H9 (cell line): Measurements from ENCODE around the gene VPS16. TPM values are rescaled to one million over a fixed set of nuclear protein-coding genes. Genes with fewer than 3 reads are reported as not detected.

Source experiments
- DNase-seq: peaks from one replicate; pipeline ENCODE4 v3.0.0-alpha.2; 2017
- H2AFZ ChIP-seq: one replicate; pipeline ENCODE4 v1.6.1; 2013; ENCODE audit warnings: mild to moderate bottlenecking, low read length, control low read depth, moderate library complexity
- H2AK5ac ChIP-seq: 2 replicates; pipeline ENCODE4 v1.6.1; 2013; ENCODE audit warnings: low read length, control low read depth, mixed read lengths; ENCODE audit not compliant: insufficient read length
- H2BK120ac ChIP-seq: one replicate; pipeline ENCODE4 v1.6.1; 2013; ENCODE audit warnings: low read depth, mild to moderate bottlenecking, low read length, control low read depth, inconsistent platforms; ENCODE audit not compliant: poor library complexity, severe bottlenecking
- H2BK12ac ChIP-seq: 2 replicates; pipeline ENCODE4 v1.6.1; 2013; ENCODE audit warnings: low read length, control low read depth, mixed read lengths, low read depth; ENCODE audit not compliant: insufficient read length
- H2BK15ac ChIP-seq: 2 replicates; pipeline ENCODE4 v1.6.1; 2013; ENCODE audit warnings: low read depth, low read length, control low read depth
- H2BK20ac ChIP-seq: one replicate; pipeline ENCODE4 v1.6.1; 2013; ENCODE audit warnings: low read depth, mild to moderate bottlenecking, low read length, control low read depth, inconsistent platforms; ENCODE audit not compliant: poor library complexity, severe bottlenecking
- H2BK5ac ChIP-seq: 2 replicates; pipeline ENCODE4 v1.6.1; 2013; ENCODE audit warnings: low read length, control low read depth, mixed read lengths; ENCODE audit not compliant: insufficient read length
- H3K14ac ChIP-seq: 2 replicates; pipeline ENCODE4 v1.6.1; 2013; ENCODE audit warnings: low read length, control low read depth; ENCODE audit not compliant: insufficient read depth
- H3K18ac ChIP-seq: 2 replicates; pipeline ENCODE4 v1.6.1; 2013; ENCODE audit warnings: low read depth, mild to moderate bottlenecking, mixed read lengths, low read length, control low read depth; ENCODE audit not compliant: insufficient read length
- H3K23ac ChIP-seq: 2 replicates; pipeline ENCODE4 v1.6.1; 2013; ENCODE audit warnings: low read length, control low read depth, mixed read lengths, low read depth; ENCODE audit not compliant: insufficient read length
- H3K23me2 ChIP-seq: 2 replicates; pipeline ENCODE4 v1.6.1; 2013; ENCODE audit warnings: low read depth, mild to moderate bottlenecking, mixed read lengths, low read length, control low read depth; ENCODE audit not compliant: insufficient read length, poor library complexity, severe bottlenecking
- H3K27ac ChIP-seq: 2 replicates; pipeline ENCODE4 v1.5.1; 2013; ENCODE audit warnings: low read length, control low read depth, mixed read lengths, low read depth; ENCODE audit not compliant: insufficient read length
- H3K27me3 ChIP-seq: 2 replicates; pipeline ENCODE4 v1.6.1; 2013; ENCODE audit warnings: low read length, control low read depth, inconsistent platforms; ENCODE audit not compliant: insufficient read depth
- H3K4ac ChIP-seq: 2 replicates; pipeline ENCODE4 v1.6.1; 2013; ENCODE audit warnings: low read depth, mild to moderate bottlenecking, control low read depth, inconsistent platforms, low read length, moderate library complexity
- H3K4me1 ChIP-seq: 2 replicates; pipeline ENCODE4 v1.6.1; 2013; ENCODE audit warnings: low read length, control low read depth, inconsistent platforms; ENCODE audit not compliant: insufficient read depth
- H3K4me2 ChIP-seq: 2 replicates; pipeline ENCODE4 v1.6.1; 2013; ENCODE audit warnings: low read length, control low read depth, mixed read lengths; ENCODE audit not compliant: insufficient read length, insufficient read depth
- H3K56ac ChIP-seq: 2 replicates; pipeline ENCODE4 v1.6.1; 2013; ENCODE audit warnings: low read depth, mild to moderate bottlenecking, mixed read lengths, low read length, control low read depth; ENCODE audit not compliant: insufficient read length
- H3K79me1 ChIP-seq: 2 replicates; pipeline ENCODE4 v1.6.1; 2013; ENCODE audit warnings: low read depth, mild to moderate bottlenecking, moderate library complexity, low read length, control low read depth, inconsistent platforms; ENCODE audit not compliant: insufficient read depth, poor library complexity, severe bottlenecking
- H3K79me2 ChIP-seq: 2 replicates; pipeline ENCODE4 v1.6.1; 2013; ENCODE audit warnings: low read length, control low read depth, inconsistent platforms; ENCODE audit not compliant: insufficient read depth
- H3K9ac ChIP-seq: 2 replicates; pipeline ENCODE4 v1.6.1; 2013; ENCODE audit warnings: low read length, control low read depth, mixed read lengths; ENCODE audit not compliant: insufficient read length; ENCODE audit errors: extremely low read depth
- H3K9me3 ChIP-seq: one replicate; pipeline ENCODE4 v1.6.1; 2013; ENCODE audit warnings: low read depth, low read length, inconsistent platforms; ENCODE audit not compliant: control insufficient read depth
- H3T11ph ChIP-seq: one replicate; pipeline ENCODE4 v1.6.1; 2013; ENCODE audit warnings: mild to moderate bottlenecking, low read length, control low read depth, inconsistent platforms
- H4K20me1 ChIP-seq: one replicate; pipeline ENCODE4 v1.6.1; 2013; ENCODE audit not compliant: control insufficient read depth, insufficient read length, insufficient read depth
- H4K5ac ChIP-seq: 2 replicates; pipeline ENCODE4 v1.6.1; 2013; ENCODE audit warnings: low read depth, mild to moderate bottlenecking, mixed read lengths, low read length, control low read depth; ENCODE audit not compliant: insufficient read length
- H4K8ac ChIP-seq: replicated peaks from 2 replicates; pipeline ENCODE4 v1.6.1; 2013; ENCODE audit warnings: low read length, control low read depth, mixed read lengths, low read depth; ENCODE audit not compliant: insufficient read length
- H4K91ac ChIP-seq: 2 replicates; pipeline ENCODE4 v1.6.1; 2013; ENCODE audit warnings: low read depth, mild to moderate bottlenecking, moderate library complexity, mixed read lengths, low read length, control low read depth; ENCODE audit not compliant: insufficient read length
- H3K27ac Mint-ChIP-seq, 3 experiments: 2 replicates in 2 of 3; 3 replicates in 1 of 3; pipeline ENCODE4 v1.8.0; 2020 to 2021; ENCODE audit warnings: mixed read lengths in 3 of 3, mild to moderate bottlenecking in 1 of 3, moderate library complexity in 1 of 3
- H3K27me3 Mint-ChIP-seq: 2 replicates; pipeline ENCODE4 v1.8.0; 2021; ENCODE audit warnings: low read depth, mild to moderate bottlenecking, moderate library complexity, mixed read lengths
- H3K36me3 Mint-ChIP-seq, 3 experiments: 2 replicates in 2 of 3; 3 replicates in 1 of 3; pipeline ENCODE4 v1.8.0; 2020 to 2021; ENCODE audit warnings: low read depth in 3 of 3, mixed read lengths in 3 of 3; ENCODE audit not compliant: insufficient read depth in 1 of 3
- H3K4me1 Mint-ChIP-seq, 2 experiments: 2 replicates each; pipeline ENCODE4 v1.8.0; 2020; ENCODE audit warnings: mixed read lengths in 2 of 2
- H3K4me3 Mint-ChIP-seq, 2 experiments: 2 replicates in 1 of 2; 3 replicates in 1 of 2; pipeline ENCODE4 v1.8.0; 2020 to 2021; ENCODE audit warnings: mild to moderate bottlenecking in 2 of 2, mixed read lengths in 2 of 2, moderate library complexity in 1 of 2
- H3K9me3 Mint-ChIP-seq, 2 experiments: 2 replicates in 1 of 2; 3 replicates in 1 of 2; pipeline ENCODE4 v1.8.0; 2020; ENCODE audit warnings: mild to moderate bottlenecking in 2 of 2, mixed read lengths in 2 of 2, moderate library complexity in 1 of 2
- WGBS: extraction: QIAGEN DNeasy Blood & Tissue Kit; methylation state at CpG from one replicate; pipeline ENCODE4 v1.1.7; 2013; ENCODE audit warnings: missing lambda C conversion rate, low lambda C conversion rate, mixed read lengths; ENCODE audit not compliant: insufficient read length; ENCODE audit errors: extremely low coverage; 5-methylcytosine and 5-hydroxymethylcytosine counted together
- total RNA-seq: library from RNA; stranded (reverse); gene quantifications from 2 replicates; pipeline ENCODE4 v1.2.1, GENCODE V29; 2021
- TF ChIP-seq, protein P1 (sequence below): fragments of 200-600 bp; sonication (generic); conservative IDR thresholded peaks from 3 replicates; pipeline ENCODE4 v1.8.0; 2021; ENCODE audit warnings: antibody characterized with exemption, mild to moderate bottlenecking

Gene VPS16
- total RNA-seq, 1 experiment from 2014 or later: 32.1 TPM

DNA sequence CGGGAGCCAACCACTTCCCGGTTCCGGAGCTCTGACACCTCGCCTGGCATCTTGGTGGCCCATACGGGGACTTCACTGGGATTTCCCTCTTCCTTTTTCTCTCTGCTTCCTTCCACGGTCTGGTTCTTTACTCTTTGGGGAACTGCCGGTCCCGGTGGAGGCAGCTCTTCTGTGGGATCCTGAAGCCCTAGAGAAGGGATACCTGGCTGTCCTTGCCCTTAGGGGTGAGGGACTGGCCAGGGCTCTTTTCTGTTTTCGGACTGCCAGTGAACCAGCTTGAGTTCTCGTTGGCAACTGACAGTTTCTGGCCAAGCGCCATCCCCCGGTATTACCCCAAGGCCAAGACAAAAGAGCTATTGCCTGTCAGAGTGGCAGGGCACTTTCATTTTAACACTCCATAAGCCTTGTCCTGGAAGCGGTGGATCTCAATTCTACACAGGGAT is 39.2 kb upstream of the VPS16 start:
- H3K79me2 ChIP-seq: no peaks in the 10 kb centered on the region
- H3K27ac Mint-ChIP-seq: no peak overlapping the region
- peaks cover 36 to 42% of the 10 kb centered on the region in 2 experiments for H3K4me1 Mint-ChIP-seq
- H2AFZ ChIP-seq: peak overlapping the region; percentile 56
- H2BK120ac ChIP-seq: no peak overlapping the region
- no peak overlapping the region for H2BK5ac ChIP-seq
- H3K4ac ChIP-seq: no peak overlapping the region
- H3K56ac ChIP-seq: no peak overlapping the region
- peaks cover 16 to 38% (median 23%) of the 10 kb centered on the region in 3 experiments for H3K36me3 Mint-ChIP-seq
- H2AK5ac ChIP-seq: no peak overlapping the region
- peak overlapping the region; percentile 72 for H3K4me2 ChIP-seq
- no peaks in the 10 kb centered on the region; a peak in 1 of 5 replicates for H3K9me3 Mint-ChIP-seq
- no peaks in the 10 kb centered on the region for H4K20me1 ChIP-seq
- H3K79me1 ChIP-seq: no peaks in the 10 kb centered on the region
- peak overlapping the region; percentile 82 to 95 for H3K4me3 Mint-ChIP-seq
- H3K9ac ChIP-seq: no peak overlapping the region
- no peak overlapping the region for H3K27ac ChIP-seq
- peaks cover 5% of the 10 kb centered on the region; the same call in 1 of the 2 replicates for H3K4me1 ChIP-seq
- H2BK20ac ChIP-seq: no peak overlapping the region
- H3K23me2 ChIP-seq: peaks cover 7% of the 10 kb centered on the region
- no CpG with 5 or more reads among the region's 13 CpGs for WGBS
- H4K91ac ChIP-seq: no peak overlapping the region
- no peak overlapping the region for H3K14ac ChIP-seq
- H4K8ac ChIP-seq: no peak overlapping the region
- peak; percentile 31 for DNase-seq
- H3K27me3 ChIP-seq: peaks cover 40% of the 10 kb centered on the region
- H3K23ac ChIP-seq: no peak overlapping the region
- no peak overlapping the region for H2BK15ac ChIP-seq
- no peaks in the 10 kb centered on the region for H3K9me3 ChIP-seq
- H2BK12ac ChIP-seq: no peak overlapping the region
- H3K27me3 Mint-ChIP-seq: peaks cover 51% of the 10 kb centered on the region
- no peak overlapping the region for H3T11ph ChIP-seq
- TF ChIP-seq, protein P1, sequence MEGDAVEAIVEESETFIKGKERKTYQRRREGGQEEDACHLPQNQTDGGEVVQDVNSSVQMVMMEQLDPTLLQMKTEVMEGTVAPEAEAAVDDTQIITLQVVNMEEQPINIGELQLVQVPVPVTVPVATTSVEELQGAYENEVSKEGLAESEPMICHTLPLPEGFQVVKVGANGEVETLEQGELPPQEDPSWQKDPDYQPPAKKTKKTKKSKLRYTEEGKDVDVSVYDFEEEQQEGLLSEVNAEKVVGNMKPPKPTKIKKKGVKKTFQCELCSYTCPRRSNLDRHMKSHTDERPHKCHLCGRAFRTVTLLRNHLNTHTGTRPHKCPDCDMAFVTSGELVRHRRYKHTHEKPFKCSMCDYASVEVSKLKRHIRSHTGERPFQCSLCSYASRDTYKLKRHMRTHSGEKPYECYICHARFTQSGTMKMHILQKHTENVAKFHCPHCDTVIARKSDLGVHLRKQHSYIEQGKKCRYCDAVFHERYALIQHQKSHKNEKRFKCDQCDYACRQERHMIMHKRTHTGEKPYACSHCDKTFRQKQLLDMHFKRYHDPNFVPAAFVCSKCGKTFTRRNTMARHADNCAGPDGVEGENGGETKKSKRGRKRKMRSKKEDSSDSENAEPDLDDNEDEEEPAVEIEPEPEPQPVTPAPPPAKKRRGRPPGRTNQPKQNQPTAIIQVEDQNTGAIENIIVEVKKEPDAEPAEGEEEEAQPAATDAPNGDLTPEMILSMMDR: no peak
- H3K18ac ChIP-seq: no peak overlapping the region
- H4K5ac ChIP-seq: no peak overlapping the region
